Ammon's horn (tissue), 1 donor: ENCODE results near the gene SPAG17.

Experiments used
- DNase-seq: peaks from one replicate; pipeline ENCODE4 v3.0.0-alpha.2; 2016; ENCODE audit warnings: low spot score

The SPAG17 gene

DNA sequence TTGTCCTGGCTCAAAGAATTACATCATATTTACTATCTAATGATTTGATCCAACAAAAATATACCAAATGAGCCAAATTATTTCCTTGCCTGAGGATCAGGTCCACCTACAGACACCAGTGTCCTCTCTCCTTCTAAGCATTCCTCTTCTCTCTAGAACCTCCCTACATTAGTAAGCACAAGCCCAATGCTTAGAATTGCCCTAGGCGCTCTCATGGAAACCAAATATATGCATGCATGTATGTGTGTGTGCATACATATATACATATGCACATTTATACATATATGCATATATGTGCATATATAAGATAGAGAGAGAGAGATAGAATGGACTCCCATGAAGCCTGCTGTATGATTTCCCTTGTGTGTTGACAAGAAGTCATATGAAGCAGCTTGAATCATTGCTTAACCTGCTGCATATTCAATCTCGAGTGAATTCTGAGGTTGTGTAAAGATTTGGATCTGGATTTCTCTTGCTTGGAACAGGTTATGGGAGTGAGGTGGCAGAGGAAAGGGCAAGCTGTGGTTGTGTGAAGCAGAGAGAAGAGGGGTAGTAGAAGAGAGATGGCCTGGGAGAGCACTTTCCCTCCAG lies 66.1 kb downstream of the SPAG17 start:
- DNase-seq: no peak

DNA sequence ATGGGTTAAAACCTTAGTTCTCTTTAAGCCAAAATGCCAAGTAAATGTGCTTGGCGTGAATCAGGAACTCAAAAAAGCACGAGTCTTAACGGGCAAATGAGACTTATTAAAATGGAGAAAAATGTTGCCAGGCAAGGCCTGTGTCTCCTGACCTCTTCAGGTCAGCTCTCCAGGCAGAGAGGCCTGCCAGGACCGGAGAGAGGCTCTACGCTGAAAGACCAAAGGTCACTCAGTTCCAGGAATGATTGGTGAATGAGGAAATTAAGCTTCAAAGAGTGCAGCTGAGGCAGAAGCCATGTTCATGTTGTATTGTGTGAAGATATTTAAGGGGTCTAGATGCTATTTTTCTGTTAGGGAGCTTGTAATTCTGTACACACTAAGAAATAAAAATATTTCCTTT lies 66.6 kb downstream of the SPAG17 start:
- peak; percentile 6 for DNase-seq

DNA sequence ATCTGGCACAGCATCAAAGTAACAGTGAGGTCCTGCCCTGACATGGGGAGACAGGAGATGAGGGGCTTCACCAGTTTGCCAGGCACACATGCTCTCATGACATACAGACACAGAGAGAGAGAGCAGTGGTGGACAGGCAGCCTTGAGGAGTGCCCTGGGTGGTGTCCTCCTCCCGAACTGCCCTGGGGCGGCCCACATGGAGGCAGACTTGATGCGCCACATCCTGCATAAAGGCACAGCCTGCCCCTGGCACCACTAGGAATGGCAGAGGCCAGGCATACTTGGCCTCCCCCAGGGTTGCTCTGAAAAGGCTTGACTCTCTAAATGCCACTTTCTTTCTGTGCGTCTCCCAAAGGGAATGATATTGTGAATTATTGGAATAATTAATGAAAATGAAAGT lies 67.5 kb downstream of the SPAG17 start:
- no peak for DNase-seq

DNA sequence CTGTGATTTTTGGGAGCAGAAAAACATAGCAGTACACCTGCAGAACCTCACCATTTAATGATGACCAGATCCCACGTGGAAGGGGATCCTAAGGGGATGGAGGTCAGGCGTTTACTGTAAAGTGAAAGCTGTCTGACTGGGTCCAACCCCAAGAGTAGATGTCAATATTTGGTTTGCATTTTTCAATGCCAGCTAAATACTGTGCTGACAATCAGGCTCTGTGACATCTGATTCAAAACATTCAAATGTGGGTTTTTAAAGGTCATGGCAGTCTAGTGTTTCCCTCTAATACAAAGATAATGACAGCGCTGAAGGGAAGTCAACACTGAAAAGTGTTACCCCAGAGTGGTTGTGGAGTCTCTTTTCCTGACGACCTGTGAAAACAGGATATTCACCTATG lies 68.1 kb downstream of the SPAG17 start:
- no peak for DNase-seq

DNA sequence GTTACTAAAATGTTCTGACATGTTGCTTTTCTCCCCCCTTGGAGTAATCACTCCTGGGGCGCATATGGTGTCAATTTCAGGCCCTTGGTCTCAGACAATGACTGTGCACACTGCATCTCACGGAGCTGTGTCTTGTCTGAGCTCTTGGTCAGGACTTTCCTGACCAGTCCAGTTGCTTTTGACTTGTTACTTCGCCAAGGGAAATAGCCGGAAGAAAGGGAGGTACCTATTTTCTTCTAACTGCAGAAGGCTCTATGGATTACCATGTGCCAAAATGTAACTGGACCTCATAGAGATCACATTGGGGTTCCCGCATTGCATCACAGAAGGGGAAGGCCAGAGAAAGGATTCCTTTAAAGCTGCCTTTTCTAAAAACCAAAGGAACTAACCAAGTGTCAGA lies 68.6 kb downstream of the SPAG17 start:
- DNase-seq: no peak

DNA sequence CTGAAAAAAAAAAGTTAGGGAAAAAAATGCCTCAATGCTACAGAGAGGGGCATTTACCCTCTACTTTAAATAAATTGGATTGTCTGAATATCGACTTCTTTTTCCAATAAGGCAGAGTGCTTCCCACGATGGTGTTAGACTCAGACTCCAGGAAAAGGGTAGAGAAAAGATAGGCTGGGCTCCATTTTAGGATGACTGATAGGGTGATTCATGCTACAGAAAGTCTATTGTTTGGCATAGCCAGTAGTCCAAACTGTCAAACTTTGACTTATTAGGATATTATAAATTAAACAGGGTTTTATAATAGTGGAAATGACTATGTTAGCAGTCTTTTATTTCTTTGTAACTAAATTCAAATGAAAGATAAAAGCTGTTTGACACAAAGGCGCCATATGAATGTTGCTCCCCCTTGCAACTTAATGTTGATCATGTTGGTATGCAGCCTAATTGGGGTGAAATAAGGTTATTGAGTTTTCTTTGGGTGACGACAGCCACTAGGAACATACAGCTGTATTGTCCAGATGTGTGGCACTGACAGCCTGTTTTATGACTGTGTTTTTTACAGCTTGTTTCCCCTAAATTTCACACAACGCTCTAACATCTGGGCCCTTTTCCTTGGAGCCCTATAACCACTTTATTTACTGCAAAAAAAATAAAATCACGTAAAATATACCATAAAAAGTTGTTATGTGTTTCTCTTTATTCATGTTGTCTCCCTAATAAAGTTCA lies 69.3 kb downstream of the SPAG17 start:
- DNase-seq: no peak

DNA sequence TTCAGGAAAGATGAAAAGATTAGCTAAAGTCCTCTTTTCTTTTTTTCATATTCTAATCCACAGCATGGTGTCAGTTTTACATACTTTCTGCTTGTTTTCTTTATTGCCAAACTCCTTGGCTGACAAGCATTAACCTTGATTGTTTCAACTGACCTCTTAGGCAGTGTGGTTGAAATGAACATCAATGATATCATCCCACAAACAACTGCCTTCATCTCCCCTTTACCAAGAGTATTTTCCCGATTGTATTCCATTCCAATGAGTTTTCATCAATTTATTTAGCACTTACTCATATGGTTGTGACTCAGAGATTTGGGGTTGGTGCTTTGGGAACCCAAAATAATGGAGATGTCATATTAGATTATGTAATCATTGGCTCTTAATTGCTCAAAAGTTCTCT lies 71.8 kb downstream of the SPAG17 start:
- no peak for DNase-seq

DNA sequence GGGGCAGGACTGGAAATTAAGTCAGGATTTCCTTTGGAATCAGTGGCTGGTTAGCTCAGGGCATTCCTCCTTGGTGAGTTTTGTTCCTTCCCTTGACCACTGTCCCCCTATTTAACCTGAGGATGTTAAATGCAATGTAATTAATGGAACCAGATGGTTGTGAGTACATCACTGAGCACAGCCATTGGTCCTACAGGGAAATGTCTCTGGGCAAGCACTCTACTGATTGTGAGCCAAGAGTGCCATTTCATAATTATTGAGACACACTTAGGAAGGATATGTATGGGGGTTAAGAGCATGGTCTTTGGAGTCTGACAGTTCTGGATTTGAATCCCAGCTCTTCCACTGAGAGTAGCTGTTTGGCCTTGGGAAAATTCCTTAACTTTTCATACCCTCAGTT lies 74.4 kb downstream of the SPAG17 start:
- DNase-seq: no peak

DNA sequence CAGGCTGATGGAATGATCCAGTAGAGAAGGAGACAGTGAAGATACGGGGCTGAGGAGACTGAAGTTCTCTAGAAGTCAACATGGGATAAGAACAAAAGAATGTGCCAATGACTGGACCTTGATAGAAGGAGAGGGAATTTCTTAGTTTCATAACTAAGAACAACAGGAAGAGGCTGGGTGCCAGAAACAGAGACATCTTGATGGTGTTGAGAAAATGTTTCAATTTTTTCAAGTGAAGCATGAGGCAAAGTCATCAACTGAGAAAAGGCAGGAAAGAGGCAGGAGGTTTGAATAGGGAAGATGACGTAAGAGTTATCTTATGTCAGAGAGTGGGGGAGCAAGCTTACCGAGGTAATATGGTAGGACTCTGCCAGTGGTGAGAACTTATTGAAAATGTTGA lies 80.1 kb downstream of the SPAG17 start:
- no peak for DNase-seq

DNA sequence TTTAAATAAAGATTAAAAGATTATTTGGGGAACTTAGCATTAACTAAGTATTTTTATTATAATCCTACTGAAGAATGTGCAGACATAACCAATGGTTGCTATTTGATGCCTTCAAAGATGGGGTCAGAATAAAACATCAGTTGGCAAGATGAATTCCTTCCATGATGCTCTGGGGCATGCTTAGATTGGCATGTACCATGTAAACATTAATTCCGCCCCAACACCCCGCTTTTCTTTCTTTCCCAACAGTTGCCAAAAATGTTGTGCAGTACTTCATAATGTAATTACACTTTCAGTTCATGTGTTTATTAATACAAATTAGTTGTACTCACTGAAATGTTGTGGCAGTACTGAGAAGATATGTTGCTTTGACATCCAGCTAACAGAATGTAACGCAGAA lies 82.6 kb downstream of the SPAG17 start:
- DNase-seq: no peak

DNA sequence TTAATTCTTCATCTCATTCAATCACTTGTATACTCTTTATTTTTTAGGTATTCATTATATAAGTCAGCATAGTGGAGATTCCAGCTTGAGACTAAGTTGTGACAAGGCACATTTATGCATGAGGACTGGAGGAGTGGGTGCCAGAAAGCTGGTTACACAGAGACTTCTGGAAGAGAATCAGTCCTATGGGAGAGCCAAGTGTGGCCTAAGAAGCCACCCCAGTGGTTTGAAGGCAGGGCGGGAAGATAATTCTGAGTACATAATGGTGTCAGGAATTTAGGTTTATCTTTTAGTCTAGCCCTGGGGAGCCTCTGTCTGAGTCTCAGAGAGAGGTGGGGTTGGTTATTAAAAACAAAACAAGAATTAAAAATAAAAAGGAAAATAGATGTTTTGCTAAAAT lies 83.0 kb downstream of the SPAG17 start:
- DNase-seq: no peak

DNA sequence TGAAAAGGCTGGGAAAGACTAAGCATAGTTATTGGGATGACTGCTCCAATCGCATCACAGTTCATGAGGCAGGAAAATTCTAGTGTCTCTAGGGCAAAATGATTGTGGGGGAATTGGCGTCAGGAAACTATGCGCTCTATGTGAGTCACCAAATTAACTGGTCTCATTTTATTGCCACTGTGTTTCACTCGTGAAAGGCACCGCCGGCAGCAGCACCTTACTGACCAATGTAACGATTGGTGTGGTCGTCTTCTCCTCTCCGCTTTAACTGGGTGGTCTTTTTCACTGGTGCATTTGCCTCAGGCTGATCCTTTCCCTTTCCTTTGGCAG lies 83.5 kb downstream of the SPAG17 start:
- DNase-seq: no peak

DNA sequence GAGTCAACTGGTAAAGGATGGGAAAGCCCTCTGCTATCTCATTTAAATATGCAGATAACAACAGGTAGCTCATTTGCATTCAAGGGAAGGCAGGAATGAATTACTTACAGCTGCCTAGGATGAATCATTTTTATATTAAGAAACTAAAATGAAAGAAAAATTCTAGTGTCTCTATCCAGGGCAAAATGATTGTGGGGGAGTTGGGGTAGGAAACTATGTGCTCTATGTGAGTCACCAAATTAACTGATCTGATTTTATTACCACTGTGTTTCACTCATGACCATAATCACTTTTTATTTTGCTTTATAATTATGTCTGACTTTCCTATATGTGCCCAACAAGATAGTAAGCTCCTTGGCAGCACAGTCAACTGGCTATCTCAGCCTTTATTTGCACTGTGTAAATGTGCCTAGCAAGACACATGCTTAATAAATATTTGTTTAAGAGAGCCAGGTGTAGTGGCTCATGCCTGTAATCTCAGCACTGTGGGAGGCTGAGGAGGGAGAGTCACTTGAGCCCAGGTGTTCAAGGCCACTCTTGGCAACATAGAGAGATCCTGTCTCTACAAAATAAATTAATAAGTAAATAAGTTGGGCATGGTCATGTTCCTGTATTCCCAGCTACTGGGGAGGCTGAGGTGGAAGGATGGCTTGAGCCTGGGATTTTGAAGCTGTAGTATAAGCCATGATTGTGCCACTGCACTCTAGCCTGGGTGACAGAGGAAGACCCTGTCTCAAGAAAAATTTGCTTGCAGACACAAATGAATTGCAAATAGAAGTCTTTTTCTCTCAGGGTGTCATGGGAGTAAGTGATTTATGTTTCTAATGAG lies 84.1 kb downstream of the SPAG17 start:
- no peak for DNase-seq

DNA sequence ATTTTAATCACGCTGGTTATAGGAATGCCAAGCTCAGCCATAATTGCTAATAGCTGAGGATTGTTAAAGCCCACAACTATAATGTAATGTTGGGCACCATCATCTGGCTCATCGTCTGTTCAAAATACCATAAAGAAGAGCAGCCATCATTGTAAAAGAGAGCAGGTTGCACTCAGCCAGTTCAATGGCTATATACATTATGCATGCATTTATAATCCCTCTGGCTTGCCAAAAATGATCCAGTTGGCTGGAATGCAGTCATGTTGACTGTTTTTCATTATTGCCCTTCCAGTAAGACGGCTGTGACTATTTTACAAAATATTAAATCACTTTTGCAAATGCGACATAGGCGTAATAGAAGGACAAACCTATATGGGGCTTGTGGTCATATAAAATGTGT lies 85.3 kb downstream of the SPAG17 start:
- DNase-seq: no peak

DNA sequence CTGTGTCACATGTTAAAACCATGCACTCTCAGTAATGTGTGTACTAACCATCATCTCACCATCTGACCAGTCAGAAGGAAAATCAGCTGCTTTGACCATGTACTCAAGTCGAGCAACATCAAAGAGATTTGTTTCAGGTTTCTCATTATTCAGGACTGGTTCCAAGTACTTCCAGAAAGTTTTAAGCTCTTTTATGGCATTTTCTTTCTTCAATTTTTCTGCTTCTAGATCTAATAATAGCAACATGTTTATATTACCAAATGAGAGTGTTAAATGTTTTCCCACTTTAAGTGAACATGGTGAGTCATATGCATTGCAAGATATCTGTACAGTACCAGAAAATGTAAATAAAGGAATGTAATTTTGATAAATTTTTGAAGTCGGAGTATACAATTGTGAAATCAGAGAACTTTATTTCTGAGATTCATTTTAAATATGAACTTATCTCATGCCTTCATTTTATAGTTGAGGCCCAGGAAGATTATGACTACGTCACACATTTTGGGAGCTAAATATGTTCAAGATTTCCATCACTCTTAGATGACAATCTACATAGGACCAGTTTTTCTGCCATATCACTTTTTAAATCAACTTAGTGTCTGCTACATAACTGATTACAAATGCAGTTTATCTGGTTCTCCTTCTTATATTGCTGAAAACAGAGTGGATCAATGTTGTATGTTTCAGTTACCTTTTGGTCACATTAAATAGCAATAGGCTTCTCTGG lies 87.2 kb downstream of the SPAG17 start:
- no peak for DNase-seq

DNA sequence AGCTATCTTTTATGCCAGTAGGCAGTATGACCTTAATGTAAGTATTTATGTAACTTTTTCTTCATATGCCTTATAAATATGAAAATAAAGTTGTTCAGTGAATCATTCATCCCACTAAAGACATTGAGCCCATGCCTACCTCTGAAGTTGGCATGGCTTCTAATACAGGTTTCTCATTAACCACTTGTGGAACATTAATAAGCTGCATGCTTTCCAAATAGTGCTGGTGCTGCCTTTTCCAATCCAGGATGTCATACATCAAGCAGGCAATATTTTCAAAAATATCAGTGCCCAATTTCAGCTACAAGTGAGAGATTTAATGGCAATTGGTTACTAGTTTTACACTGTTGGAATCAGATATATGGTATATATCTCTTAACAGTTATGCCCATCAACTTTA lies 92.0 kb downstream of the SPAG17 start:
- DNase-seq: no peak

DNA sequence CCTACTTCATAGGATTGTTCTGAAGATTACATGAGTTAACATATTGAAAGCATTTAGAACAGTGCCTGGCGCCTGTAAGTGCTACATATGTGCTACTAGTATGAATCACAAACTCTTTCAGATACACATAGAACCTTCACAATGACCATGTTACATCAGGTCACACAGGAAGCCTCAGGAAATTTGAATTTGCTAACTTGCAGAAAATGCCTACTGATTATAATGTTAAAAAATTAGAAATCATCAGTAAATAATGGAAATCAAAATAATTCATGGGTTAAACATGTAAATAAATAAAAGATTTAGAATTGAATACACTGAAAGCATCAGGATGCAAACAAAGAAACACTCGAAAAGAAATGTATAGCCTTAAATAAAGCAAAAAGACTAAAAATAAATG lies 94.9 kb downstream of the SPAG17 start:
- DNase-seq: no peak

DNA sequence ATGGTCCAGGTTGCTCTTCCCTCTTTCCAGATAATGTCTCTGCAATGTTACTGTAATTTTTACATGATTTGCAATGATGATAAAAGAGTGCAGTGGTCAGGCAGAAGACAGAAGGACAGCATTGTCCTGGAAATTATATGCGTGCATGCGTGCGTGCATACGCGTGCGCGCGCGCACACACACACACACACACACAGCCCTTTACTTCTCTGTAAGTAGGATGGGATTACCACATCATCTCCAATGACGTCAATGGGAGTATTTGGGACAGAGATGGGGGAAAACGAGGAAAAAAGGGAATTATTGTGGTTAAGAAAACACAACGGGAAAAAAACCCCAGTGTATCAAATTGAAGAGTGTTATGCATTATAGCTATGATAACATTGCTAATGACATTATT lies 99.7 kb downstream of the SPAG17 start:
- DNase-seq: no peak

DNA sequence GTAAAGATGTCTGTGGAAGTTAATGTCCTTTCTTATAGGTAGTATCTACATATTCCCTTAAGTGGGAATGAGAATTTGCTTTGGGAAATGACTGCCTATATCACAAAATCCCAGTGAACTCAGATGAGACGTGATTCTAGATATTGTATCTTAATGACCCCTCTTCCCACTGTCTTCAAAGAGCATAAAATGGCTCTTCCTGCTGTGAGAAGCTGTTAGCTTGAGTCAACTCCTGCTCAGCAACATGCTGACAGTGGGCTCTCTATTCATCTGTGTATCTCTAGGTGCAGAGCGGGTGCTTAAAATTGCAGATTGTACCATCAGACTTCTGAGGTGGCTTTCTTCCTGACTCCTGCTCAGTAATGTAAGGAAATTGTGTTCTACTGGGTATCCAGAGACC lies 100.6 kb downstream of the SPAG17 start:
- DNase-seq: no peak

DNA sequence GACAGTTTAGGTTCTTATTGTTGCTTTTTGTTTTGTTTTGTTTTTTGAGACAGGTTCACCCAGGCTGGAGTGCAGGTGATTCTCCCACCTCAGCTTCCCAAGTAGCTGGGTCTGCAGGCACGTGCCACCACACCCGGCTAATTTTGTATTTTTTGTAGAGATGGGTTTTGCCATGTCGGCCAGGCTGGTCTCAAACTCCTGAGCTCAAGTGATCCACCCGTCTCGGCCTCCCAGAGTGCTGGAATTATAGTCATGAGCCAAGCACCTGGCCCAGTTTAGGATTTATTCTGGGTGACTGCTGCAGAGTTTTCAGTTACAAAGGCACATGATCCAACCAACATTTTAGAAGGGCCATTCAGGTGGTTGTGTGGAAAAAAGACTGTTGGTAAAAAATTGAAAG lies 102.0 kb downstream of the SPAG17 start:
- no peak for DNase-seq

DNA sequence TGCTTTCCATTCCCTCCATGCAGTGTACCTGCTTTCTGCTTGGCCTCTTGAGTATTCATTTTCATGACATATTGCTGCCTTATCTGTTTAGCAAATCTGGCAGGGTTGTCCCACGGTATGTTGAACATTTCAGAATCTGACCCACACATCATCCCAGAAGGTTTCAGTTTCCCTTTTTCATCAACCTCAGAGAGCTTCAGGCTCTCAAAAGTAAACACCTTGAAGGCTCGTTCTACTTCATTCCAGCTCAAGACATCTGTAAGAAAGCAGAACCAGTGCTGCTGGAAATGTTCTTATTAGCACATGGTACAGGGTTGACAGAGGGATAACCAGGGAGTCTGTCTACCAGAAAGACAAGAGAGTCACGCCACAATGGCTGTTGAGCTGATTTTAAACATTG lies 103.6 kb downstream of the SPAG17 start:
- no peak for DNase-seq

DNA sequence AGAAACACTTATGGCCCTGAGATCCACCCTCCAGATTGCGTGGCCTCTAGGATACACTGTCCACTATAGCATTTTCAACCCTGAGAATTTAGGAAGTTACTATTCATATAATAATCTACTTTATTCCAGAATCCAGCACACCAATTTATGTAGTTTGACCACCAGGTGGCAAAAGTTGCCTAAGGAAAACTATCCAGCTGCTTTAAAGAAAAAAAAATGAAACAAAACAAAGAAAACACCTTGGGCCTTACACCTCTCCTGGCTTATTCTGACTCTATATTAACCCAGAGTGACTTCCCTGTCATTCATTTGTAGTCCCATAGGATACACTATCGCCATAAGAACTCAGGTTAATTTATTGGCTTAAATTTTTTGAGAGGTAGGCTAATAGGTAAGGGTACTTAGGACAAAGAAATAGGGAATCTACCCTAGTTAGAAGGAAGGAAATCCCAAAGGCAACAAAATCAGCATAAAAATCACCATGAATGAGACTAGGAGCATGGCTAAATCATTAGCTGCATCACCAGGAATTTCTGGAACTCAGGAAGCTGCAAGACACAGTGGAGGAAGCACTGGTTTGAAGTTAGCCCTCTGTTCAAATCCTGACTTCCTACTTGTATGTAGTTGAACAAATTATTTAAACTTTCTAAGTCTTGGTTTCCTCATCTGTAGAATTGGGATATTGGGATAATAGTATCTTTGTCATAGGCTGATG lies 107.5 kb downstream of the SPAG17 start:
- DNase-seq: no peak
